Purkinje cell (primary cell): ENCODE measurements around the gene CLN3. TPM values are rescaled to one million over a fixed set of nuclear protein-coding genes. Genes with fewer than 3 reads are reported as not detected.

Source experiments
- polyA plus RNA-seq: library from polyadenylated mRNA; unstranded; fragments of >200 nt; fragmentation: Nextera tagmentation; gene quantifications from 2 replicates; pipeline ENCODE4 v1.2.1, GENCODE V29; 2014

The CLN3 gene
- 3.8 and 12.8 TPM in 2 replicates for polyA plus RNA-seq

GRCh38 chr16:28491970-28492474 is at the start of gene CLN3:
Gene CLN3, minus strand, starts transcription at chr16:28492074. Its CDS starts 315 bp downstream, at chr16:28491759.

GRCh38 chr16:28538733-28539596 is 47.1 kb upstream of the CLN3 start, which contains the start of gene NUPR1:
Gene NUPR1, minus strand, starts transcription at chr16:28538974. Its CDS starts 67 bp downstream, at chr16:28538907.

GRCh38 chr16:28494121-28494851 is 2.4 kb upstream of the CLN3 start, which contains the start of gene APOBR:
Gene APOBR, plus strand, starts transcription at chr16:28494643. Its CDS starts 39 bp downstream, at chr16:28494682.

Other genes starting within 250 kb of the CLN3 start
- 3.2 and 6.9 TPM in 2 replicates for gene SBK1, start 199.5 kb downstream of the CLN3 start, polyA plus RNA-seq
- 1.0 TPM in 1 of 2 replicates, not detected in the other for gene NPIPB6, start 128.6 kb downstream of the CLN3 start, polyA plus RNA-seq
- 9.7 TPM in 1 of 2 replicates, not detected in the other for gene EIF3CL, start 88.2 kb downstream of the CLN3 start, polyA plus RNA-seq
- not detected in 2 replicates for gene NPIPB7, start 19.7 kb downstream of the CLN3 start, polyA plus RNA-seq
- gene APOBR, start 2.6 kb upstream of the CLN3 start, polyA plus RNA-seq, result not detected in 2 replicates
- gene IL27, start 14.8 kb upstream of the CLN3 start, polyA plus RNA-seq, result not detected in 2 replicates
- gene NUPR1, start 46.9 kb upstream of the CLN3 start, polyA plus RNA-seq, result 3.3 and 5.8 TPM in 2 replicates
- 10.6 and 14.6 TPM in 2 replicates for gene SGF29, start 61.8 kb upstream of the CLN3 start, polyA plus RNA-seq
- 0.59 and 1.7 TPM in 2 replicates for gene SULT1A2, start 105.0 kb upstream of the CLN3 start, polyA plus RNA-seq
- 35.1 and 39.9 TPM in 2 replicates for gene SULT1A1, start 118.0 kb upstream of the CLN3 start, polyA plus RNA-seq
- not detected in 2 replicates for gene NPIPB8, start 146.0 kb upstream of the CLN3 start, polyA plus RNA-seq
- 255 and 303 TPM in 2 replicates for gene EIF3C, start 219.4 kb upstream of the CLN3 start, polyA plus RNA-seq